GM19372 (cell line): ENCODE measurements around the gene NRK.
"Not testable (repeated sequence)": the region's sequence is repeated elsewhere in the genome, so short reads cannot be mapped to it uniquely, and the experiment has no call there.

Source experiments
- ATAC-seq: cut with Tn5 transposase; IDR thresholded peaks from one replicate; pipeline ENCODE4 v1.9.1; 2021; ENCODE audit warnings: mild to moderate bottlenecking, low read depth, moderate library complexity; ENCODE audit not compliant: unreplicated experiment

NRK gene

GRCh38 chrX:105822138-105823091 lies at the start of gene NRK:
Gene NRK, plus strand, starts transcription at chrX:105822539. Its CDS starts 307 bp downstream, at chrX:105822846.
- no peak for ATAC-seq

- ATAC-seq: no peak
Measured at GRCh38 chrX:105773801-105774200, 48.5 kb upstream of the NRK start.

GRCh38 chrX:105775679-105776078 lies 46.7 kb upstream of the NRK start:
- ATAC-seq: no peak

- no peak for ATAC-seq
Measured at GRCh38 chrX:105781804-105782203, 40.5 kb upstream of the NRK start.

GRCh38 chrX:105796877-105797276 lies 25.5 kb upstream of the NRK start:
- ATAC-seq: not testable (repeated sequence)

- no peak for ATAC-seq
Measured at GRCh38 chrX:105803891-105804290, 18.4 kb upstream of the NRK start.

- ATAC-seq: not testable (repeated sequence)
Measured at GRCh38 chrX:105805655-105806054, 16.7 kb upstream of the NRK start.

- no peak for ATAC-seq
Measured at GRCh38 chrX:105816517-105816916, 5.8 kb upstream of the NRK start.

GRCh38 chrX:105820247-105820646 lies 2.1 kb upstream of the NRK start:
- ATAC-seq: no peak

- ATAC-seq: no peak
Measured at GRCh38 chrX:105821471-105822121, 743 bp upstream of the NRK start.

GRCh38 chrX:105823092-105823455 lies 735 bp downstream of the NRK start:
- no peak for ATAC-seq

GRCh38 chrX:105829011-105829410 lies 6.7 kb downstream of the NRK start:
- no peak for ATAC-seq

- ATAC-seq: no peak
Measured at GRCh38 chrX:105837232-105837631, 14.9 kb downstream of the NRK start.

GRCh38 chrX:105845631-105846030 lies 23.3 kb downstream of the NRK start:
- no peak for ATAC-seq

- not testable (repeated sequence) for ATAC-seq
Measured at GRCh38 chrX:105850100-105850499, 27.8 kb downstream of the NRK start.

GRCh38 chrX:105865709-105866108 lies 43.4 kb downstream of the NRK start:
- no peak for ATAC-seq

GRCh38 chrX:105869701-105870100 lies 47.4 kb downstream of the NRK start:
- ATAC-seq: no peak

- no peak for ATAC-seq
Measured at GRCh38 chrX:105870445-105870844, 48.1 kb downstream of the NRK start.

GRCh38 chrX:105872941-105873340 lies 50.6 kb downstream of the NRK start:
- no peak for ATAC-seq

- ATAC-seq: no peak
Measured at GRCh38 chrX:105874790-105875189, 52.5 kb downstream of the NRK start.

GRCh38 chrX:105876658-105877057 lies 54.3 kb downstream of the NRK start:
- ATAC-seq: no peak

GRCh38 chrX:105880491-105880890 lies 58.2 kb downstream of the NRK start:
- no peak for ATAC-seq
